Measurements from ENCODE around the gene SLPI.

The SLPI gene

GRCh38 chr20:45269754-45270270, 15.4 kb upstream of the SLPI start:
- FAIRE-seq: no peak

GRCh38 chr20:45269056-45269455, 14.7 kb upstream of the SLPI start:
- no peak for FAIRE-seq

- no peak for FAIRE-seq
Observed at GRCh38 chr20:45268531-45268930, 14.2 kb upstream of the SLPI start.

- no peak for FAIRE-seq
Observed at GRCh38 chr20:45266977-45267376, 12.6 kb upstream of the SLPI start.

GRCh38 chr20:45263556-45264266, 9.3 kb upstream of the SLPI start:
- FAIRE-seq: no peak

GRCh38 chr20:45258664-45259063, 4.3 kb upstream of the SLPI start:
- no peak for FAIRE-seq

GRCh38 chr20:45258259-45258658, 3.9 kb upstream of the SLPI start:
- no peak for FAIRE-seq

- no peak for FAIRE-seq
Observed at GRCh38 chr20:45257711-45258110, 3.3 kb upstream of the SLPI start.

GRCh38 chr20:45257161-45257560, 2.8 kb upstream of the SLPI start:
- no peak for FAIRE-seq

- FAIRE-seq: no peak
Observed at GRCh38 chr20:45253261-45253660, 1.1 kb downstream of the SLPI start.

GRCh38 chr20:45251884-45252560, 2.3 kb downstream of the SLPI start:
- no peak for FAIRE-seq

- FAIRE-seq: no peak
Observed at GRCh38 chr20:45248609-45249008, 5.8 kb downstream of the SLPI start.

- no peak for FAIRE-seq
Observed at GRCh38 chr20:45247865-45248264, 6.5 kb downstream of the SLPI start.

- no peak for FAIRE-seq
Observed at GRCh38 chr20:45246109-45246508, 8.3 kb downstream of the SLPI start.

GRCh38 chr20:45238139-45238538, 16.2 kb downstream of the SLPI start:
- no peak for FAIRE-seq

- no peak for FAIRE-seq
Observed at GRCh38 chr20:45235995-45236394, 18.4 kb downstream of the SLPI start.

- no peak for FAIRE-seq
Observed at GRCh38 chr20:45230631-45231030, 23.7 kb downstream of the SLPI start.

- no peak for FAIRE-seq
Observed at GRCh38 chr20:45229264-45230056, 24.9 kb downstream of the SLPI start.

- no peak for FAIRE-seq
Observed at GRCh38 chr20:45226287-45226686, 28.1 kb downstream of the SLPI start.

- FAIRE-seq: no peak
Observed at GRCh38 chr20:45223136-45223535, 31.2 kb downstream of the SLPI start.

GRCh38 chr20:45221076-45221475, 33.3 kb downstream of the SLPI start, which contains the start of gene SEMG2:
Gene SEMG2, plus strand, starts transcription at chr20:45221373. Its CDS starts 17 bp downstream, at chr20:45221390.
- no peak for FAIRE-seq

- no peak for FAIRE-seq
Observed at GRCh38 chr20:45218636-45219035, 35.7 kb downstream of the SLPI start.

- no peak for FAIRE-seq
Observed at GRCh38 chr20:45218124-45218523, 36.2 kb downstream of the SLPI start.

- no peak for FAIRE-seq
Observed at GRCh38 chr20:45212836-45213235, 41.5 kb downstream of the SLPI start.

Measured in islet of Langerhans (tissue), 1 donor.